Measurements from ENCODE around the gene SNX21. TPM values are rescaled to one million over a fixed set of nuclear protein-coding genes. Genes with fewer than 3 reads are reported as not detected.

The SNX21 gene
- total RNA-seq, 1 experiment from 2014 or later = 9.8 TPM

- no peaks in the 10 kb centered on the region for H3K9me2 ChIP-seq (ENCODE audit: insufficient read depth)
- peak within 1 kb of the TSS; percentile 74 for H2AFZ ChIP-seq
- ChIA-PET CTCF (no interaction called here), POLR2A (ENCODE audit: unreplicated experiment) (interaction anchor here (0.6 kb wide), 2 partner anchors 25 to 137 kb away, joined by 3 read pairs; no protein-coding TSS in a partner anchor)
- intact Hi-C loops (cut with micrococcal nuclease; ENCODE audit: unreplicated experiment) = loop anchor here (2.0 to 5.0 kb wide), 2 partner anchors 34 to 150 kb away; no protein-coding TSS in a partner anchor
- H3K9me3 ChIP-seq (ENCODE audit: insufficient read depth, low read depth) = no peaks in the 10 kb centered on the region
- H3K4me3 ChIP-seq = peak within 1 kb of the TSS; percentile 77
- DNase-seq = peak; percentile 98 to 99
- no TSS peak for BruUV-seq (replicated peaks)
- peaks cover 29% of the 10 kb centered on the region for H3K79me2 ChIP-seq (ENCODE audit: low read depth)
- peaks cover 46% of the 10 kb centered on the region for H3K36me3 ChIP-seq (ENCODE audit: low read depth)
- H3K27ac ChIP-seq = no peak within 1 kb of the TSS
- no peaks in the 10 kb centered on the region for H3K27me3 ChIP-seq (ENCODE audit: insufficient read depth, low read depth)
- H3F3A ChIP-seq (ENCODE audit: insufficient read depth, low read depth) = peaks cover 58% of the 10 kb centered on the region
- TF ChIP-seq CTCF (conservative IDR thresholded peaks at IDR 0.05) = no peak
- H3K4me1 ChIP-seq (replicated peaks; ENCODE audit: insufficient read depth) = peaks cover 38% of the 10 kb centered on the region
- peak within 1 kb of the TSS; percentile 88 for H3K4me2 ChIP-seq
- no peaks in the 10 kb centered on the region for H4K20me1 ChIP-seq (ENCODE audit: insufficient read depth)
Observed at GRCh38 chr20:45812157-45813005, 21.2 kb upstream of the SNX21 start, which contains the start of gene UBE2C. UBE2C (plus strand) TSS chr20:45812644; CDS start chr20:45812696, 52 bp downstream.

- Histone ChIP-seq H4K20me1 (ENCODE audit: insufficient read depth) (no peaks in the 10 kb centered on the region), H3K27me3 (ENCODE audit: insufficient read depth, low read depth) (no peaks in the 10 kb centered on the region), H3K27ac (no peak overlapping the region), H3K4me2 (peak overlapping the region; percentile 88), H3K9me2 (ENCODE audit: insufficient read depth) (no peaks in the 10 kb centered on the region), H3K4me1 (replicated peaks; ENCODE audit: insufficient read depth) (peaks cover 44% of the 10 kb centered on the region), H2AFZ (peak overlapping the region; percentile 74), H3K79me2 (ENCODE audit: low read depth) (peaks cover 29% of the 10 kb centered on the region), H3K9me3 (ENCODE audit: insufficient read depth, low read depth) (no peaks in the 10 kb centered on the region), H3K36me3 (ENCODE audit: low read depth) (peaks cover 46% of the 10 kb centered on the region), H3F3A (ENCODE audit: insufficient read depth, low read depth) (peaks cover 63% of the 10 kb centered on the region), H3K4me3 (peak overlapping the region; percentile 77)
- intact Hi-C loops (cut with micrococcal nuclease; ENCODE audit: unreplicated experiment) = loop anchor here (2.0 to 5.0 kb wide), 2 partner anchors 34 to 149 kb away; no protein-coding TSS in a partner anchor
- BruUV-seq (replicated peaks) = TSS peak; percentile 72
- ChIA-PET CTCF (no interaction called here), POLR2A (ENCODE audit: unreplicated experiment) (interaction anchor here (0.6 kb wide), 2 partner anchors 26 to 136 kb away, joined by 3 read pairs; no protein-coding TSS in a partner anchor)
- no peak for TF ChIP-seq EZH2 (IDR thresholded peaks at IDR 0.05; ENCODE audit: low read depth)
- TF ChIP-seq CTCF (conservative IDR thresholded peaks at IDR 0.05) = no peak
- peak in 1 of 2 experiments; percentile 34 for DNase-seq
Observed at GRCh38 chr20:45813006-45813340, 20.6 kb upstream of the SNX21 start.

GRCh38 chr20:45813489-45813888 lies 20.1 kb upstream of the SNX21 start:
- Histone ChIP-seq H3K4me2 (peak overlapping the region; percentile 88), H3F3A (ENCODE audit: insufficient read depth, low read depth) (peaks cover 68% of the 10 kb centered on the region), H3K9me3 (ENCODE audit: insufficient read depth, low read depth) (no peaks in the 10 kb centered on the region), H3K4me1 (replicated peaks; ENCODE audit: insufficient read depth) (peaks cover 49% of the 10 kb centered on the region), H3K79me2 (ENCODE audit: low read depth) (peaks cover 29% of the 10 kb centered on the region), H2AFZ (peak overlapping the region; percentile 74; the same call in 1 of the 2 replicates), H3K27me3 (ENCODE audit: insufficient read depth, low read depth) (no peaks in the 10 kb centered on the region), H3K9me2 (ENCODE audit: insufficient read depth) (no peaks in the 10 kb centered on the region), H3K4me3 (peak overlapping the region; percentile 77), H4K20me1 (ENCODE audit: insufficient read depth) (no peaks in the 10 kb centered on the region), H3K27ac (no peak overlapping the region), H3K36me3 (ENCODE audit: low read depth) (peaks cover 44% of the 10 kb centered on the region)
- CTCF ChIA-PET = no interaction called here
- TF ChIP-seq CTCF (conservative IDR thresholded peaks at IDR 0.05) = no peak
- TF ChIP-seq EZH2 (IDR thresholded peaks at IDR 0.05; ENCODE audit: low read depth) = no peak
- POLR2A ChIA-PET (ENCODE audit: unreplicated experiment) = interaction anchor here (0.6 kb wide), 1 partner anchor 136 kb away, joined by 3 read pairs; no protein-coding TSS in a partner anchor
- DNase-seq = peak in 1 of 2 experiments; percentile 6
- intact Hi-C loops (cut with micrococcal nuclease; ENCODE audit: unreplicated experiment) = loop anchor here (2.0 to 5.0 kb wide), 2 partner anchors 35 to 149 kb away; no protein-coding TSS in a partner anchor
- BruUV-seq (replicated peaks) = no TSS peak

All from PC-9 (cell line).